A673 (cell line): Measurements from ENCODE around the gene LYRM4. TPM values are rescaled to one million over a fixed set of nuclear protein-coding genes. Genes with fewer than 3 reads are reported as not detected.

ENCODE experiments used
- BruUV-seq: library from RNA; stranded (reverse); fragments of 400-500 nt; replicated peaks from 2 replicates; lab custom pipeline; 2021; lab: Mats Ljungman, UMichigan
- CTCF ChIA-PET: fragments of 300-600 bp; sonication (Branson Sonifier 250); formaldehyde crosslinking; loops from one replicate; lab custom pipeline; 2022; ENCODE audit warnings: antibody characterized with exemption; lab: Charles Lee
- POLR2A ChIA-PET: fragments of 300-600 bp; sonication (Branson Sonifier 250); formaldehyde crosslinking; loops from one replicate; lab custom pipeline; 2022; ENCODE audit warnings: antibody characterized with exemption; ENCODE audit not compliant: low non-redundant PET; lab: Charles Lee
- DNase-seq: peaks from one replicate; pipeline ENCODE4 v3.0.0-alpha.2; 2015; ENCODE audit warnings: low spot score
- H3K27ac ChIP-seq: fragments of 200-600 bp; sonication (generic); 2 replicates; pipeline ENCODE4 v1.5.1; 2016; ENCODE audit warnings: mixed run types, low read depth, mild to moderate bottlenecking, mixed read lengths, antibody characterized with exemption, low read length; ENCODE audit not compliant: poor library complexity, severe bottlenecking
- H3K27me3 ChIP-seq: fragments of 200-600 bp; sonication (generic); replicated peaks from 2 replicates; pipeline ENCODE4 v1.6.1; 2017; ENCODE audit warnings: mixed run types, low read depth, mild to moderate bottlenecking, mixed read lengths, antibody characterized with exemption, low read length; ENCODE audit not compliant: insufficient read depth, poor library complexity
- H3K36me3 ChIP-seq: fragments of 200-600 bp; sonication (generic); 2 replicates; pipeline ENCODE4 v1.6.1; 2016; ENCODE audit warnings: mixed run types, mild to moderate bottlenecking, mixed read lengths, antibody characterized with exemption, low read length; ENCODE audit not compliant: insufficient read depth, poor library complexity, severe bottlenecking
- H3K4me1 ChIP-seq: fragments of 200-600 bp; sonication (generic); 2 replicates; pipeline ENCODE4 v1.6.1; 2017; ENCODE audit warnings: mixed run types, mild to moderate bottlenecking, mixed read lengths, antibody characterized with exemption, low read length; ENCODE audit not compliant: insufficient read depth, poor library complexity, severe bottlenecking
- H3K4me3 ChIP-seq: fragments of 200-600 bp; sonication (generic); 2 replicates; pipeline ENCODE4 v1.5.1; 2016; ENCODE audit warnings: low read depth, mixed run types, mild to moderate bottlenecking, mixed read lengths, low read length; ENCODE audit not compliant: poor library complexity, severe bottlenecking
- H3K9me3 ChIP-seq: fragments of 200-600 bp; sonication (generic); 2 replicates; pipeline ENCODE4 v1.6.1; 2016; ENCODE audit warnings: mixed run types, low read depth, mild to moderate bottlenecking, mixed read lengths, antibody characterized with exemption, low read length; ENCODE audit not compliant: poor library complexity, severe bottlenecking
- CTCF ChIP-seq: fragments of 300-800, 200-600 bp; sonication (generic); conservative IDR thresholded peaks from 2 replicates; pipeline ENCODE4 v1.5.1; 2017; ENCODE audit warnings: low read depth, mild to moderate bottlenecking, antibody characterized with exemption, low read length, moderate library complexity, mixed read lengths
- EZH2 ChIP-seq: fragments of 200-600 bp; sonication (generic); IDR thresholded peaks from 2 replicates; pipeline ENCODE4 v1.6.1; 2017; ENCODE audit warnings: borderline replicate concordance, low read depth, mild to moderate bottlenecking, mixed read lengths, antibody characterized with exemption, low read length; ENCODE audit not compliant: poor library complexity, severe bottlenecking
- intact Hi-C: fragments of 100-400 bp; cut with micrococcal nuclease; formaldehyde crosslinking; loops from one replicate; pipeline ENCODE4 v1.10.0; 2022; ENCODE audit not compliant: unreplicated experiment
- total RNA-seq: library from RNA; stranded (reverse); gene quantifications from 2 replicates; pipeline ENCODE4 v1.2.3, GENCODE V29; 2021

The LYRM4 gene
- total RNA-seq, 1 experiment from 2014 or later, result 53.6 TPM

DNA sequence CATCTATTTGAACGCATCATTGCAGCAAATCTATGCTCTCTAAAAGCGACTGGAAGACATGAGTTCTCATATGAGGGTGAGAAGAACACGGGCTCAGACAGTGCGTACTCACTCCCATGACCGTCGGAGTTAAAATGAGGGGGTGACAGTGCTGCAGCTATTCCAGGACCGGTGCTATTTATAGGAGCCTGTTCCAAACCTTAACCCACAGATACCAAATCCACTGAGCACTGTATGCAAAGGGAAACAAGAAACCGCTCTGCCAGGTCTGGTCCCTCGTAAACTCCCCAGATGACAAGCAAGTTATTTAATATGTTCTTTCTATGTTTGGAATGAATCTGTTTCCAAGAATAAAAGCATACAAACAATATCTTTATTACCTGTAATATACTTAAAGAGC, 152.7 kb downstream of the LYRM4 start:
- Histone ChIP-seq H3K9me3 (no peaks in the 10 kb centered on the region), H3K36me3 (no peaks in the 10 kb centered on the region), H3K27me3 (no peaks in the 10 kb centered on the region), H3K27ac (no peak overlapping the region), H3K4me3 (no peak overlapping the region), H3K4me1 (peaks cover 7% of the 10 kb centered on the region)
- no TSS peak for BruUV-seq
- TF ChIP-seq EZH2, result no peak
- no peak for TF ChIP-seq CTCF
- DNase-seq, result no peak
- ChIA-PET CTCF (no interaction called here), POLR2A (no interaction called here)
- intact Hi-C loops, result no loop called here

DNA sequence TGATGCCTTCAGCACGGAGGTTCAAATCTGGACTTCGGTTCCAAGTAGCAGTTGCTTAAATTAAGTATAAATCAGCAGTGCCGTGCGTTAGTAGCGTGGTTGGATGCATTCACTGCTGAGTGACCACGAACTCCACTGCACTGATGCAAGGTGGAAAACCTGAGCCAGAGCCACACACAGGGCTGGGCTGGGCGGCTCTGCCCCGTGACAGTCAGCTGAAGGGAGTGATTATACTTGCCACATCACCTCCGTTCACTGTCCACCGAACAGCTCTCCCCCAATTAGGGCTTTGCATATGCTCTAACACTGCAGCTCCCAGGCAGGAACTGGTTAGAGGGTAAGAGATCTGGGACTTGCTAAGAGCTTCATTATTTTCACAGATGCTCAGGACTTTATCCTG, 153.4 kb downstream of the LYRM4 start:
- POLR2A ChIA-PET, result no interaction called here
- no peak for DNase-seq
- TF ChIP-seq CTCF (no peak), EZH2 (no peak)
- H3K27ac ChIP-seq, result no peak overlapping the region
- BruUV-seq, result no TSS peak
- no peaks in the 10 kb centered on the region for H3K9me3 ChIP-seq
- no peaks in the 10 kb centered on the region for H3K27me3 ChIP-seq
- H3K4me1 ChIP-seq, result peaks cover 1% of the 10 kb centered on the region
- H3K4me3 ChIP-seq, result no peak overlapping the region
- intact Hi-C loops, result no loop called here
- no peaks in the 10 kb centered on the region for H3K36me3 ChIP-seq
- CTCF ChIA-PET, result no interaction called here

- no peak for TF ChIP-seq CTCF
- no peak for TF ChIP-seq EZH2
- Histone ChIP-seq H3K9me3 (no peaks in the 10 kb centered on the region), H3K27me3 (no peaks in the 10 kb centered on the region), H3K27ac (no peak overlapping the region), H3K36me3 (no peaks in the 10 kb centered on the region), H3K4me1 (no peaks in the 10 kb centered on the region), H3K4me3 (no peak overlapping the region)
- BruUV-seq, result no TSS peak
- CTCF ChIA-PET, result no interaction called here
- intact Hi-C loops, result no loop called here
- POLR2A ChIA-PET, result no interaction called here
- DNase-seq, result no peak
Observed at GRCh38 chr6:5105146-5105545, 155.6 kb downstream of the LYRM4 start.
